Omental fat pad (tissue), 4 donors: Measurements from ENCODE around the gene MLIP. TPM values are rescaled to one million over a fixed set of nuclear protein-coding genes. Genes with fewer than 3 reads are reported as not detected.
"Not testable (repeated sequence)": the region's sequence is repeated elsewhere in the genome, so short reads cannot be mapped to it uniquely, and the experiment has no call there.

Experiments used
- ATAC-seq: fragments of 150-250 bp; one replicate; pipeline ENCODE4 v1.9.1; 2016; ENCODE audit warnings: mild to moderate bottlenecking, moderate library complexity; ENCODE audit not compliant: low FRiP score
- DNase-seq: peaks from one replicate; pipeline ENCODE4 v3.0.0-alpha.2; 2019; ENCODE audit warnings: low spot score
- CTCF ChIP-seq, 3 donors: fragments of 450-650 bp; IDR thresholded peaks; one replicate each; pipeline ENCODE4 v1.5.1; 2016 to 2017; ENCODE audit warnings: antibody characterized with exemption in 3 of 3, mild to moderate bottlenecking in 3 of 3, moderate library complexity in 2 of 3
- total RNA-seq, 4 donors: library from RNA; depleted of rRNA; stranded (reverse); fragments of >200 nt; gene quantifications; one replicate each; pipeline ENCODE4 v1.1.0, GENCODE V29; 2016

The MLIP gene
- total RNA-seq, 4 donors from 2014 or later = 0.47 to 2.3 (median 0.75) TPM; not detected in 1

DNA sequence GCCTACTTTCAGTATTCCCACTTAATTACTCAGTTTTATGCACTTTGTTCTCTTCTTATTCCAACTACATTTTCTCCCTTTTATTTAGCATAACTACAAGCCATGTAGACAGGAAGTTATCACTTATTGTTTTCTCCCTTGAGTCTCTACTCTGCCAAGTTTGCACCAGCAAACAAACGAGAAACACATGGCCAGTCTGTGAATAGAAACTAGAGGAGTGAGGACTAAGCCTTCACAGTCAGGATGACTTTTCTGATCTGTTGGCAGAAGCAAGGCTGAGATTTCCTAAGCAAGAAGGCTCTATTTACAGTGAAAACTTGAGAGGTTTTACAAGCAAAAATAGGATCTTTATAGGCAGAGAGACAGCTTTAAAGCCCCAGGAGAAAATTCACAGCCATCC, 127.2 kb downstream of the MLIP start:
- TF ChIP-seq CTCF (IDR thresholded peaks at IDR 0.05) = no peak
- DNase-seq (no peak), ATAC-seq (no peak)

GRCh38 chr6:54243699-54244098, 132.5 kb downstream of the MLIP start:
- no peak for TF ChIP-seq CTCF (IDR thresholded peaks at IDR 0.05)
- no peak for DNase-seq
- no peak for ATAC-seq

DNA sequence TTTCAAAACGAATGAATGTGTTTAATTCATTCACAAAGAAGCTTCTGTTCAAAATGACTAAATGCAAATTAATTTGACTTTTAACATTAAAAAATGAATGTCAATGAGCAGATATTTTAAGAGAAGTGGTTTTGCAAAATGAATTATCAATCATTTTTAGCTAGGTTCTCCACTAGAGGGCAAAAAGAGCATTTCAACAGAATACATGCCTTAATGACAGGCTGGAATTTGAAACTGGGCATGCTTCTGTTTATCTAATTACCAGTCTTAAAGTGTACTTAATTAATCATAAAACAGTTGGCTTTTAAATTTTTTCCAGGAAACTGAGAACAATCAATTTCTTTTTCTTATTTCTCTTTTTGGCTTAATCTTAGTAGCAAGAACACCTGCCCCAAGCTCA, 133.2 kb downstream of the MLIP start:
- TF ChIP-seq CTCF (IDR thresholded peaks at IDR 0.05) = no peak
- no peak for DNase-seq
- no peak for ATAC-seq

DNA sequence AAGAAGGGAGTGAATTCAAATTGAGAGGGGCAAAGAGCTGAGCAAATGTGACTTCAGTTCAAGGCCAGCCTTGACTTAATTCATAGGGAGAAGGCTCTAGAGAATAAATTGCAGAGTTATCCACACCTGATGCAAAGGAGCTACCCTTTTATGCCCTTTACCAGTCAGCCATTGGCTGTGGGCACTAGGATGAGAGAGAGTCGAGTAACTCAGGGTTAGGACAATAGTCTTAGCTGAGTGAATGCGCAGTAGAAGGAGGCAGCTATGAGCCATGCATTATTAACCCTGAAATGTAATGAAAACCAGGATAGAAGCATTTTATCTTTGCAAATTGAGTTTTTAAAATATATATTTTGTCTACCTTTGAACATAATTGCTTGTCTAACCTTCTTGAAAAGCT, 134.0 kb downstream of the MLIP start:
- ATAC-seq (no peak), DNase-seq (no peak)
- TF ChIP-seq CTCF (IDR thresholded peaks at IDR 0.05) = no peak

DNA sequence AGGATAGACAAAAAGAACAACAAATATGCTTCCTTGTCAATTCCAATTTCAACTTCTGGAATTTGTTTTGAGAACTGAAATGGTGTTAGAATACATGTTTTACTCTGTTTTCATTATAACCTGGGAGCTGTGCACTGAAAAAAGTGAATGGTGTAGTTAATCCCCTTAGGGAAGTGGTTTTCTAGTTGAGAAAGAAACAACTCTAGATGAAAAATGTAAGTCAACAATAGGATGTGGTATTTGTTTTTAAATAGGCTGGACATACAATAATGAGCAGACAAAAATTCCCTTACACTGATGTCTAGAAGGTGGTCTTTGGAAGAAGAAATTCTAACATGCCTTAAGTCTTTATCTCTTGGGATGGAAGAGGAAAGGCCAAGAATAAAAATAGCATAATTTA, 137.1 kb downstream of the MLIP start:
- DNase-seq (no peak), ATAC-seq (no peak)
- TF ChIP-seq CTCF (IDR thresholded peaks at IDR 0.05) = no peak

- DNase-seq = no peak
- no peak for ATAC-seq
- no peak for TF ChIP-seq CTCF (IDR thresholded peaks at IDR 0.05)
Measured at GRCh38 chr6:54248994-54249393, 137.8 kb downstream of the MLIP start.

DNA sequence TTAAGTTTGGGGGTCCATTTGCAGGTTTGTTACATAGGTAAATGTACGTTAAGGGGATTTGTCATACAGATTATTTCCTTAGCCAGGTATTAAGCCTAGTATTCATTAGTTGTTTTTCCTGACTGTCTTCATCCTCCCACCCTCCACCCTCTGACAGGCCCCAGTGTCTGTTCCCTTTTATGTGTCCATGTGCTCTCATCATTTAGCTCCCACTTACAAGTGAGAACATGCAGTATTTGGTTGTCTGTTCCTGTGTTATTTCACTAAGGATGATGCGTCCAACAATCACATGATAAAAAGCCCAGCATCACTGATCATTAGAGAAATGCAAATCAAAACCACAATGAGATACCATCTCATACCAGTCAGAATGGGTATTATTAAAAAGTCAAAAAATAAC, 138.6 kb downstream of the MLIP start:
- not testable (repeated sequence) for ATAC-seq, DNase-seq

DNA sequence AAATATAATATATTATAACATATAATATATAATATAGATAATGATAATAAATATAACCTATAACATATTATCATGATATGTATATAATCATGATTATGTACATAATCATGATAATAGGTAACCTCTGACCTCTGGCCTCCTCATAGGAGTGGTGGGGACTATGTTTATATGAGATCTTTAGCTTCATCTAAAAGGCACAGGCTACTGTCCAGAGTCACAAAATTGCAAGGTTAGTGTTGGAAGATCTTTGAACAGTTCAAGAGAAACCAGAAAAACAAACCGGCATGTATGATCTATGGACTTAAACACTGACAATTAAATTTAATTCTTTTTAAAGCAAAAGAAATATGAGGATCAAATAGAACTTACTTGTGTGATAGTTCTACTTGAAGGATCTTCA, 141.3 kb downstream of the MLIP start:
- ATAC-seq (no peak), DNase-seq (no peak)
- no peak for TF ChIP-seq CTCF (IDR thresholded peaks at IDR 0.05)
